Measurements from ENCODE around the gene FGD2.

The FGD2 gene

DNA sequence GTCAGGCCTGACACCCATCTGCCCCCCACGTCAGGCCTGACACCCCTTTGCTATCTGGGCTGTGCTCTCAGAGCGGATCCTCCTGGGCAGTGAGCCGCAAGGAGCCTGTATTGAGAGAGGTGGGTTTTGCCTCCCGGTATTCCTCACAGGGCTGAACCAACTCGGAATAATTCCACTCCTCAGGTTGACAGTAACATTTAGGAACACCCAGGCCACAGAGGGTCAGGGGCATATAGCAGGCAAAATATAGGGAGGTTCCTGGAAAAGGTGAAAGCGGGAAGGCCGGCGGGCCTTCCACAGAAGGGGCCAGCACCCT is 6.8 kb upstream of the FGD2 start:
- Histone ChIP-seq H3K4me1 (ENCODE audit: control insufficient read depth, insufficient read depth, low read length, unreplicated experiment) (no peaks in the 10 kb centered on the region), H3K79me2 (ENCODE audit: control insufficient read depth, insufficient read depth, low read length, unreplicated experiment) (no peaks in the 10 kb centered on the region), H3K27ac (ENCODE audit: low read depth, low read length) (no peak overlapping the region), H2AFZ (ENCODE audit: low read length, unreplicated experiment) (no peak overlapping the region), H3K4me3 (ENCODE audit: low read depth, low read length) (no peak overlapping the region), H3K27me3 (ENCODE audit: insufficient read depth, low read length) (peaks cover 3% of the 10 kb centered on the region; the same call in 1 of the 2 replicates), H3K36me3 (ENCODE audit: insufficient read depth, low read length) (no peaks in the 10 kb centered on the region)

DNA sequence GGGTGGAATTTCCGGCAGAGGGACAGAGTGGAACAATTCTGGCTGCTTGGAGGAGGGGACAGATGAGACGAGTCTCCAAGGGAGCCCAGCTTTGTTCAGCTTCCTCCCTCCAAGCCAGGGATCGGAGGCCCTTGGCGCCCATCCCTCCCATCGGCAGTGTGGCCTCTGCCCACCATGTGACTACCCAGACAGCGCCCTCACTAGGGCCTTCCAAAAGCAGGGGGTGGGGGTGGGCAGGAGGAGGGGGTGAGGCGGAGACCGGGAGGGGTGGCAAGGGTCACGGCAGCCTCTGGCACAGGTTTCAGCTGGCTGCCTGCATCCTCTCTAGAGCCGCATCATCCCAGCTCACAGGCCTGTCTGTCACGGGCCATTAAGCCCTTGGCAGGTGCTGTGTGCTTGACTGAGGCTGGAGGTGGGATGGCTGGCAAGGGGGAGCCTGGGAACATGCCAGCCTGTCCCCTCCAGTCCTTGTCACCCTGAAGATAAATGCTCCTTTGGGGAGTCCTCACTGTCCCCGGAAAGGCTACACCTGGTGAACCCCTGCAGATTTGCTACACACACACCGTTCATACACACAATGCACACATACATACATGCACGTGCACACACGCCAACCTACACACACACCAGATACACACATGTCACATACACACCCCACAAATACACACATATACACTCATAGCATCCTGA is 6.2 kb upstream of the FGD2 start:
- Histone ChIP-seq H3K4me3 (ENCODE audit: low read depth, low read length) (no peak overlapping the region), H3K79me2 (ENCODE audit: control insufficient read depth, insufficient read depth, low read length, unreplicated experiment) (no peaks in the 10 kb centered on the region), H3K4me1 (ENCODE audit: control insufficient read depth, insufficient read depth, low read length, unreplicated experiment) (no peaks in the 10 kb centered on the region), H3K36me3 (ENCODE audit: insufficient read depth, low read length) (no peaks in the 10 kb centered on the region), H3K27ac (ENCODE audit: low read depth, low read length) (no peak overlapping the region), H2AFZ (ENCODE audit: low read length, unreplicated experiment) (no peak overlapping the region), H3K27me3 (ENCODE audit: insufficient read depth, low read length) (peaks cover 3% of the 10 kb centered on the region; the same call in 1 of the 2 replicates)

DNA sequence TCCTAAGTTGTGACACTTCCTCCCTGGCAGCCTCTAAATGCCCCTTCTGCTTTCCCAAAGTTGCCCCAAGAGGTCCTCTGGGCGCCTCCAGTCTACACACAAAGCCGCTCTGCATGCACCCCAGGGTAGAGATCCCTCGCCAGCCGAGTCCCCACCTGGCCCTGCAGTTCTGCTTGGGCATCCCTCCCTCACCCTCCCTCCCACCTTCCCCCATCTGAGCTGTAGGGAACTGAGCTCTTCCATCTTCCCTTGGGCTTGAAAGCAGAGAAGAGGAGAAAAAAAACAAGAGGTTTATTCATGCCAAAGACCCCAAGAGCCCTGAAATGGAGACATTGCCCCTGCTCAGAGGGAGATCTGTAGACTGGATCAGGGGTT is 5.7 kb upstream of the FGD2 start:
- no peak overlapping the region for H3K27ac ChIP-seq (ENCODE audit: low read depth, low read length)
- H3K4me1 ChIP-seq (ENCODE audit: control insufficient read depth, insufficient read depth, low read length, unreplicated experiment), result no peaks in the 10 kb centered on the region
- H3K27me3 ChIP-seq (ENCODE audit: insufficient read depth, low read length), result peaks cover 3% of the 10 kb centered on the region; the same call in 1 of the 2 replicates
- no peak overlapping the region for H2AFZ ChIP-seq (ENCODE audit: low read length, unreplicated experiment)
- no peak overlapping the region for H3K4me3 ChIP-seq (ENCODE audit: low read depth, low read length)
- no peaks in the 10 kb centered on the region for H3K79me2 ChIP-seq (ENCODE audit: control insufficient read depth, insufficient read depth, low read length, unreplicated experiment)
- no peaks in the 10 kb centered on the region for H3K36me3 ChIP-seq (ENCODE audit: insufficient read depth, low read length)

DNA sequence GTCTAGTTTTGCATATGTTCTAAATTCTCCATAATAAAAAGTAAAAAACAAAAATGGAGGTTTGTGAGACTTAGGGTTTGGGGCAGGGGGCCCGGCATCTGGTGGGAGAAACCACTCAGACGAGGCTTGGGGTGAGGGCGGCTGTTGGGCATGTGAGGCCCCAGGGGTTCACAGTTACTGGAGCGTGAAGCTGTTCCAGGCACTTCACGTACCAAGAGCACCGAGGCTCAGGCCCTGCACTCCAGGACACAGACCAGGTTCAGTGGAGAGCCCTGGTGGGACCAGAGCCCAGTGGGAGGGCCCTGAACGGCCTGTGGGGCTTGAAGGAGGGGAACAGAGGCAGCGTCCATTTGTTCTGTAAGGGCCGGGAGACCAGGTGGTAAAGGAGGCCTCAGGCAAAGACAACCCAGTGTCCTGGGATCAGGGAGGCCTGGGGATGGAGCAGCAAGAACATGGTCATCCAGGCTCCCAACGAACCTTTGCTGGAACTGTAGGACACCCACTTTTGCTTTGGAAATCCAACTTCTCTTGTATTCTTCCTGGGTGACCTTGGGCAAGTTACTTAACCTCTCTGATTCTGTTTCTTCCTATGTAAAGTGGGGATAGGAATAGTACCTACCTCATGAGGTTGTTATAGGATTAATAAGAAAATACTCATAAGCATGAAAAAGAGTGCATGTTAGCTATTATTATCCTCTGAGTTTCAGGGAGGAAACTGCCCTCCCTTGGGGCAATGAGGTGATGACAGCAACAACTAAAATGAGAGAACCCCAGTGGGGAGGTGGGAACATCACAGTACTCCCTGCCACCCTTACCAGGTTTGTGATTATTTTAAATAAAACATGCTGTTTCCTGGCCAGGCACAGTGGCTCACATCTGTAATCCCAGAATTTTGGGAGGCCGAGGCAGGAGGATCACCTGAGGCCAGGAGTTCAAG is 1.1 kb upstream of the FGD2 start:
- Histone ChIP-seq H3K27ac (ENCODE audit: low read depth, low read length) (no peak overlapping the region), H3K4me3 (ENCODE audit: low read depth, low read length) (no peak overlapping the region), H3K79me2 (ENCODE audit: control insufficient read depth, insufficient read depth, low read length, unreplicated experiment) (no peaks in the 10 kb centered on the region), H2AFZ (ENCODE audit: low read length, unreplicated experiment) (no peak overlapping the region), H3K27me3 (ENCODE audit: insufficient read depth, low read length) (no peaks in the 10 kb centered on the region; the same call in 1 of the 2 replicates), H3K4me1 (ENCODE audit: control insufficient read depth, insufficient read depth, low read length, unreplicated experiment) (peaks cover 3% of the 10 kb centered on the region), H3K36me3 (ENCODE audit: insufficient read depth, low read length) (no peaks in the 10 kb centered on the region)

GRCh38 chr6:37005827-37006567 is 542 bp downstream of the FGD2 start:
- no peak overlapping the region for H3K4me3 ChIP-seq (ENCODE audit: low read depth, low read length)
- no peaks in the 10 kb centered on the region for H3K36me3 ChIP-seq (ENCODE audit: insufficient read depth, low read length)
- no peaks in the 10 kb centered on the region; the same call in 1 of the 2 replicates for H3K27me3 ChIP-seq (ENCODE audit: insufficient read depth, low read length)
- H3K79me2 ChIP-seq (ENCODE audit: control insufficient read depth, insufficient read depth, low read length, unreplicated experiment), result no peaks in the 10 kb centered on the region
- H3K4me1 ChIP-seq (ENCODE audit: control insufficient read depth, insufficient read depth, low read length, unreplicated experiment), result peaks cover 3% of the 10 kb centered on the region
- H3K27ac ChIP-seq (ENCODE audit: low read depth, low read length), result no peak overlapping the region
- no peak overlapping the region for H2AFZ ChIP-seq (ENCODE audit: low read length, unreplicated experiment)

DNA sequence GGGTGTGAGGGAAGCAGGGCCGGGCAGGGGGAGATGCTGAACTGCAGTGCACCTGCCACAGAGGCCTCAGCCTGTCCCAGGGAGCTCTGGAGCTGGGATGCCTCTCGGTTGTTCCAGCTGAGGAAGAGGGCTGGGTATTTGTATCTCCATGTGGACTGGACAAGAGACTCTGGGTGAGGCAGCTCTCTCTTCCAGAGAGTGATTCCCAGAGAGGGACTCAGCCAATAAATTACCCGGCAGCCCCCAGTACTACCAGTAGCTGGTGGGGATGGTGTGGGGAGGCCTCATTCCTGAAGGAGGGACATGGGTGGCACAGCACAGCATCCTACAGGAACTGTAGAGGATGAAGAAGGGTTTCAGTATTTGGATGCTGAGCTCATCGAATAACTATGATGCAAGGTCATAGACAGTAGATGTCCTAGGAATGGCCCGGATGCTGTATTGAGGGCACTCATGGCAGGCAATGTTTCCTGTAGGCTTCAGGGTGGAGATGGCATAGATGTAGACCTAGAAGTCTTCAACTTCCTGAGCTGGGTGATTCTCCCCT is 1.4 kb downstream of the FGD2 start:
- H3K27me3 ChIP-seq (ENCODE audit: insufficient read depth, low read length), result no peaks in the 10 kb centered on the region
- H3K79me2 ChIP-seq (ENCODE audit: control insufficient read depth, insufficient read depth, low read length, unreplicated experiment), result no peaks in the 10 kb centered on the region
- no peak overlapping the region for H3K27ac ChIP-seq (ENCODE audit: low read depth, low read length)
- peaks cover 3% of the 10 kb centered on the region for H3K4me1 ChIP-seq (ENCODE audit: control insufficient read depth, insufficient read depth, low read length, unreplicated experiment)
- no peak overlapping the region for H3K4me3 ChIP-seq (ENCODE audit: low read depth, low read length)
- no peak overlapping the region for H2AFZ ChIP-seq (ENCODE audit: low read length, unreplicated experiment)
- H3K36me3 ChIP-seq (ENCODE audit: insufficient read depth, low read length), result no peaks in the 10 kb centered on the region

DNA sequence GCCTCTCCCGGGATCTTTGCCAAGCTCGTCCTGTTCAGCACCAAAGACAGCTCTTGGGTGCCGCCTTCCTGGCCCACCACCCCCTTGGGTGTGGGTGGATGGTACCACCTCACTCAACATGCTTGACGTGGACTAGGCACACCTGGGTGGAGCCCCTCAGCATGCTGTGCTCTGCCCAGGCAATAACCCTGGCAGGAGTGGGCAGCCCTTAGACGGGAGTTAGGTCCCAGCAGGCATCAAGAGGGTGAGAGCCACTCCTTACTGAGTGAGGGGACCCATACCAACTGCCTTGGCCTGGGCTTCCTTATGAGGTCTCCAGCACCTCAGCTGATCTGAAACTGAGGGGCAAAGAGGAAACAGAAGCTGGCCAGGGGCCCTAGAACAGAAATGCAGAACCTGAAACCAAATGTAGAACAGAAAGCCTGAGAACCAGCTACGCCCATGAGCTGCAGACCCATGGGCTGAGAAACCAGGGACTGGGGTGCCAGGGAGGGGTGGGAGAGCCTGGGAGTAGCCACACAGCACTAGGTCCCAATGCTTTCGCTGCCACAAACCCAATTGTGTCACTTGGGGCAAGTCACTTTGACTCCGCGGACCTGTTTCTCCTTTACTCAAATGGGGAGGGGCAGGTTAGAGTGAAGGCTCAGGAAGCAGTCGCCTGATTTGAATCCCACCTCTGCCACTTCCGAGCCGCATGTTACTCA is 2.0 kb downstream of the FGD2 start:
- H3K27me3 ChIP-seq (ENCODE audit: insufficient read depth, low read length), result no peaks in the 10 kb centered on the region
- no peaks in the 10 kb centered on the region for H3K79me2 ChIP-seq (ENCODE audit: control insufficient read depth, insufficient read depth, low read length, unreplicated experiment)
- H3K36me3 ChIP-seq (ENCODE audit: insufficient read depth, low read length), result no peaks in the 10 kb centered on the region
- no peak overlapping the region for H3K27ac ChIP-seq (ENCODE audit: low read depth, low read length)
- H3K4me1 ChIP-seq (ENCODE audit: control insufficient read depth, insufficient read depth, low read length, unreplicated experiment), result peaks cover 3% of the 10 kb centered on the region
- H2AFZ ChIP-seq (ENCODE audit: low read length, unreplicated experiment), result no peak overlapping the region
- no peak overlapping the region for H3K4me3 ChIP-seq (ENCODE audit: low read depth, low read length)

DNA sequence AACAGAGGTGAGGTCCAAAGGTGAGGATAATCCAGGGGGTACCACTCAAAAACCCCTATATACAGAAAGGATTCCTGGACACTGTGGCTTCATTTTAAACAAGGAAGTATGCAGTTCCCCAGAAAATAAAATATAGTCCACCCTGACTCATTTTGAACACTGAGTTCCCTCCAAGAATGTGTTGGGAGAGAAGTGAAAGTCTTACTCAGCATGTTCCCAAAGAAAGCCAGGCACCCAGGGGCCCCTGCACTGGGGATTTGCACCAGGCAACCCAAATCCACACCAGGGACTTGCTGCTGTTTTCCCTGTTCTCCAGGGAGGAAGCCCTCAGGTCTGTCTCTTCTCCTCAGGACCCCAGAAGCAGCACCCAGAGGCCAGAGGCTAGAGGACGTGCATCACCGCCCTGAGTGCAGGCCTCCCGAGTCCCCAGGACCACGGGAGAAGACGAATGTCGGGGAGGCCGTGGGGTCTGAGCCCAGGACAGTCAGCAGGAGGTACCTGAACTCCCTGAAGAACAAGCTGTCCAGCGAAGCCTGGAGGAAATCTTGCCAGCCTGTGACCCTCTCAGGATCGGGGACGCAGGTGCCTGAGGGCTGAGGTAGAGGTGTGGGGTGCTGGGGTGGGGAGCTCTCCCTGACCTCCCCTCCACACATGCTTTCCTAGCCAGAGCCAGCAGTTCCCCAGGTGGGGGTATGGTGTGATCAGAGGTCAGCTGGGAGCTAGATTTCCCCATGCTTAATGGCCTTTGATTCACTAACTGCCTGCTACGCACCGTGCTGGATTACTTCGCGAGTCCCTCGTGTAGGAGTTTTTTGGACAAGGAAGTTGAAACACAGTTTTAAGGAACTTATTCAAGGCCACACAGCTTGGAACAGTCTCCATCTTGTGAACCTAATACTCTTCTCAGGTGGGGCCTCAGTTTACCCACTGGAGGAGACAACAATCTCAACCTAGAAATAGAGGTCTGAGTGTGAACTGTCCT is 3.3 kb downstream of the FGD2 start:
- Histone ChIP-seq H3K27me3 (ENCODE audit: insufficient read depth, low read length) (no peaks in the 10 kb centered on the region), H3K27ac (ENCODE audit: low read depth, low read length) (no peak overlapping the region), H3K79me2 (ENCODE audit: control insufficient read depth, insufficient read depth, low read length, unreplicated experiment) (no peaks in the 10 kb centered on the region), H2AFZ (ENCODE audit: low read length, unreplicated experiment) (no peak overlapping the region), H3K4me1 (ENCODE audit: control insufficient read depth, insufficient read depth, low read length, unreplicated experiment) (peaks cover 3% of the 10 kb centered on the region), H3K36me3 (ENCODE audit: insufficient read depth, low read length) (no peaks in the 10 kb centered on the region), H3K4me3 (ENCODE audit: low read depth, low read length) (no peak overlapping the region)

- no peaks in the 10 kb centered on the region for H3K27me3 ChIP-seq (ENCODE audit: insufficient read depth, low read length)
- no peaks in the 10 kb centered on the region for H3K79me2 ChIP-seq (ENCODE audit: control insufficient read depth, insufficient read depth, low read length, unreplicated experiment)
- H2AFZ ChIP-seq (ENCODE audit: low read length, unreplicated experiment), result no peak overlapping the region
- no peak overlapping the region for H3K4me3 ChIP-seq (ENCODE audit: low read depth, low read length)
- H3K36me3 ChIP-seq (ENCODE audit: insufficient read depth, low read length), result no peaks in the 10 kb centered on the region
- H3K27ac ChIP-seq (ENCODE audit: low read depth, low read length), result no peak overlapping the region
- H3K4me1 ChIP-seq (ENCODE audit: control insufficient read depth, insufficient read depth, low read length, unreplicated experiment), result peaks cover 3% of the 10 kb centered on the region
These were observed 5.0 kb downstream of the FGD2 start for GRCh38 chr6:37010402-37010892.

Measured in ACC112 (cell line).